Esophagus muscularis mucosa (tissue), 4 donors: ENCODE results near the gene NOMO2.
"Not testable (repeated sequence)": the region's sequence is repeated elsewhere in the genome, so short reads cannot be mapped to it uniquely, and the experiment has no call there.

Experiments used
- EP300 ChIP-seq: sonication (generic); formaldehyde crosslinking; IDR thresholded peaks from one replicate; pipeline ENCODE4 v1.6.1; 2017; ENCODE audit warnings: antibody characterized with exemption
- POLR2A ChIP-seq: fragments of 450-650 bp; IDR thresholded peaks from one replicate; pipeline ENCODE4 v1.6.1; 2017; ENCODE audit warnings: antibody characterized with exemption, moderate library complexity, mild to moderate bottlenecking, low read depth
- POLR2AphosphoS5 ChIP-seq, 2 donors: sonication (generic); formaldehyde crosslinking; IDR thresholded peaks; one replicate each; pipeline ENCODE4 v1.6.1; 2017; ENCODE audit warnings: antibody characterized with exemption in 2 of 2
- TF ChIP-seq, protein P1 (sequence below), 3 experiments: fragments of 200-600 bp in 2 of 3; fragments of 450-650 bp in 1 of 3; sonication (generic) in 2 of 3; IDR thresholded peaks; one replicate each; pipeline ENCODE4 v1.5.1; 2017 to 2019; ENCODE audit warnings: antibody characterized with exemption in 3 of 3, mild to moderate bottlenecking in 2 of 3, moderate library complexity in 1 of 3

DNA sequence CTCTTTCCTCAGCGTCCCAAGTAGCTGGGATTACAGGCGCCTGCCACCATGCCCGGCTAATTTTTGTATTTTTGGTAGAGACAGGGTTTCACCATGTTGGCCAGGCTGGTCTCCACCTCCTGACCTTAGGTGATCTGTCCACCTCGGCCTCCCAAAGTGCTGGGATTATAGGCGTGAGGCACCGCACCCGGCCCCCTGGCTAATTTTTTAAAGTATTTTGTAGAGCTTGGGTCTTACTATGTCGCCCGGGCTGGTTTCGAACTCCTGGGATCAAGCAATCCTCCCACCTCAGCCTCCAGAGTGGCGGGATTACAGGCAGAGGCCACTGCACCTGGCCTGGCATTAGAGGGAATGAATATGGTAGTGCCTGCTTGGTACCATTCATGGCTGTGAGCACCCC lies 33.9 kb upstream of the NOMO2 start:
- not testable (repeated sequence) for TF ChIP-seq POLR2A; POLR2AphosphoS5 (IDR thresholded peaks at IDR 0.05); EP300
- TF ChIP-seq, protein P1, sequence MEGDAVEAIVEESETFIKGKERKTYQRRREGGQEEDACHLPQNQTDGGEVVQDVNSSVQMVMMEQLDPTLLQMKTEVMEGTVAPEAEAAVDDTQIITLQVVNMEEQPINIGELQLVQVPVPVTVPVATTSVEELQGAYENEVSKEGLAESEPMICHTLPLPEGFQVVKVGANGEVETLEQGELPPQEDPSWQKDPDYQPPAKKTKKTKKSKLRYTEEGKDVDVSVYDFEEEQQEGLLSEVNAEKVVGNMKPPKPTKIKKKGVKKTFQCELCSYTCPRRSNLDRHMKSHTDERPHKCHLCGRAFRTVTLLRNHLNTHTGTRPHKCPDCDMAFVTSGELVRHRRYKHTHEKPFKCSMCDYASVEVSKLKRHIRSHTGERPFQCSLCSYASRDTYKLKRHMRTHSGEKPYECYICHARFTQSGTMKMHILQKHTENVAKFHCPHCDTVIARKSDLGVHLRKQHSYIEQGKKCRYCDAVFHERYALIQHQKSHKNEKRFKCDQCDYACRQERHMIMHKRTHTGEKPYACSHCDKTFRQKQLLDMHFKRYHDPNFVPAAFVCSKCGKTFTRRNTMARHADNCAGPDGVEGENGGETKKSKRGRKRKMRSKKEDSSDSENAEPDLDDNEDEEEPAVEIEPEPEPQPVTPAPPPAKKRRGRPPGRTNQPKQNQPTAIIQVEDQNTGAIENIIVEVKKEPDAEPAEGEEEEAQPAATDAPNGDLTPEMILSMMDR (IDR thresholded peaks at IDR 0.05), result not testable (repeated sequence)
